HL-60 (cell line): ENCODE results near the gene RAVER1.

ENCODE experiments used
- CTCF ChIP-seq: IDR thresholded peaks from one replicate; pipeline ENCODE4 v1.5.1; 2011; ENCODE audit warnings: low read length, control low read depth, inconsistent platforms; ENCODE audit not compliant: insufficient read depth
- GABPA ChIP-seq: IDR thresholded peaks from 2 replicates; pipeline ENCODE4 v1.6.1; 2012; ENCODE audit warnings: low read depth
- POLR2AphosphoS5 ChIP-seq: IDR thresholded peaks from 2 replicates; pipeline ENCODE4 v1.6.1; 2012; ENCODE audit warnings: low read depth
- SPI1 ChIP-seq: IDR thresholded peaks from 2 replicates; pipeline ENCODE4 v1.6.1; 2012; ENCODE audit warnings: low read depth, mild to moderate bottlenecking, borderline replicate concordance
- TF ChIP-seq, protein P1 (sequence below): IDR thresholded peaks from 2 replicates; pipeline ENCODE4 v1.6.1; 2012; ENCODE audit warnings: low read depth; ENCODE audit not compliant: insufficient replicate concordance

DNA sequence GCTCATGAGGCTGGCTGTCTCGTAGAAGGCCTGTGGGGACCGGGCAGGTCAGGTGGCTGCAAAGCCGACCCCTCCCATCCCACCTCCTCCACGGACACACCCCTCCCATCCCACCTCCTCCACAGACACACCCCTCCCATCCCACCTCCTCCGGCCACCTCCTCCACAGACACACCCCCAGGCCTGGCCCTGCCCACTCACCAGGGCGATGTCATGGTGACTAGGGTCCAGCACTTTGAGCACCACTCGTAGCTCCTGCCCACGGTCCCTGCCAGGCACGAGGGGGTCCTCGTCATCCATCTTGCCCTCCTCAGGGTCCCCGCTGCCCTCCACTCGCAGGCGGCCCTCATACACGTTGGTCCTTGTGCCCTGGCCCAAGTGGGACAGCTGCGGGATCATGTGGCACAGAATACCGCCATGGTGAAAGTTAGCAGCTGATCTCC, 28.3 kb upstream of the RAVER1 start:
- no peak for TF ChIP-seq CTCF
- TF ChIP-seq POLR2AphosphoS5 = no peak
- TF ChIP-seq GABPA = no peak
- TF ChIP-seq, protein P1, sequence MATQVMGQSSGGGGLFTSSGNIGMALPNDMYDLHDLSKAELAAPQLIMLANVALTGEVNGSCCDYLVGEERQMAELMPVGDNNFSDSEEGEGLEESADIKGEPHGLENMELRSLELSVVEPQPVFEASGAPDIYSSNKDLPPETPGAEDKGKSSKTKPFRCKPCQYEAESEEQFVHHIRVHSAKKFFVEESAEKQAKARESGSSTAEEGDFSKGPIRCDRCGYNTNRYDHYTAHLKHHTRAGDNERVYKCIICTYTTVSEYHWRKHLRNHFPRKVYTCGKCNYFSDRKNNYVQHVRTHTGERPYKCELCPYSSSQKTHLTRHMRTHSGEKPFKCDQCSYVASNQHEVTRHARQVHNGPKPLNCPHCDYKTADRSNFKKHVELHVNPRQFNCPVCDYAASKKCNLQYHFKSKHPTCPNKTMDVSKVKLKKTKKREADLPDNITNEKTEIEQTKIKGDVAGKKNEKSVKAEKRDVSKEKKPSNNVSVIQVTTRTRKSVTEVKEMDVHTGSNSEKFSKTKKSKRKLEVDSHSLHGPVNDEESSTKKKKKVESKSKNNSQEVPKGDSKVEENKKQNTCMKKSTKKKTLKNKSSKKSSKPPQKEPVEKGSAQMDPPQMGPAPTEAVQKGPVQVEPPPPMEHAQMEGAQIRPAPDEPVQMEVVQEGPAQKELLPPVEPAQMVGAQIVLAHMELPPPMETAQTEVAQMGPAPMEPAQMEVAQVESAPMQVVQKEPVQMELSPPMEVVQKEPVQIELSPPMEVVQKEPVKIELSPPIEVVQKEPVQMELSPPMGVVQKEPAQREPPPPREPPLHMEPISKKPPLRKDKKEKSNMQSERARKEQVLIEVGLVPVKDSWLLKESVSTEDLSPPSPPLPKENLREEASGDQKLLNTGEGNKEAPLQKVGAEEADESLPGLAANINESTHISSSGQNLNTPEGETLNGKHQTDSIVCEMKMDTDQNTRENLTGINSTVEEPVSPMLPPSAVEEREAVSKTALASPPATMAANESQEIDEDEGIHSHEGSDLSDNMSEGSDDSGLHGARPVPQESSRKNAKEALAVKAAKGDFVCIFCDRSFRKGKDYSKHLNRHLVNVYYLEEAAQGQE = no peak
- no peak for TF ChIP-seq SPI1
